Astrocyte of the spinal cord (primary cell): Measurements from ENCODE around the gene ZSCAN23.
"Not testable (repeated sequence)": the region's sequence is repeated elsewhere in the genome, so short reads cannot be mapped to it uniquely, and the experiment has no call there.

Experiments
- DNase-seq: peaks from one replicate; pipeline ENCODE4 v3.0.0; 2011; ENCODE audit warnings: low read depth, low spot score
- H3K4me3 ChIP-seq: 2 replicates; pipeline ENCODE4 v1.5.1; 2011; ENCODE audit warnings: low read depth, mild to moderate bottlenecking, low read length, moderate library complexity
- in situ Hi-C: cut with HindIII; loops from 2 replicates; pipeline ENCODE4 v1.10.0; 2017; ENCODE audit warnings: low sequenced_read_pairs
- TF ChIP-seq, protein P1 (sequence below): IDR thresholded peaks from 2 replicates; pipeline ENCODE4 v1.5.1; 2012; ENCODE audit warnings: low read depth, mild to moderate bottlenecking, low read length, inconsistent platforms

The ZSCAN23 gene

DNA sequence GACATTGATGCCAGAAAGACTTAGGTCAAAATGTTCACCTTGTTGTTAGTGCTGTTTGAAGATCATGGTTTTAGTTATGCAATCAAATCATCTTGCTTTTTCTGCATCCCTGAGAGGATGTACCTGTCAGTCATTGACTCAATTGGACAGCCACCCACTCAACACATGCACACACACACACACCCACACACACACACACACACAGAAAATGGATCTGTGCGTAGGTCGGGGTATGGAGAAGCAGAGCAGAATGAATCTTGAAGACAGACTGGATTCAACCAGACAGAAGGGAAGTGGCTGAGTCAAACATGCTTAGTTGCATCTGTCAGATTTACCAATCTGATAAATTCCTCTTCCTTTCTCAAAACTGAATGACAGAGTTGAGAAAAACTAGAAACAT, 19.1 kb upstream of the ZSCAN23 start:
- no peak overlapping the region for H3K4me3 ChIP-seq
- in situ Hi-C loops = no loop called here
- no peak for DNase-seq
- TF ChIP-seq, protein P1, sequence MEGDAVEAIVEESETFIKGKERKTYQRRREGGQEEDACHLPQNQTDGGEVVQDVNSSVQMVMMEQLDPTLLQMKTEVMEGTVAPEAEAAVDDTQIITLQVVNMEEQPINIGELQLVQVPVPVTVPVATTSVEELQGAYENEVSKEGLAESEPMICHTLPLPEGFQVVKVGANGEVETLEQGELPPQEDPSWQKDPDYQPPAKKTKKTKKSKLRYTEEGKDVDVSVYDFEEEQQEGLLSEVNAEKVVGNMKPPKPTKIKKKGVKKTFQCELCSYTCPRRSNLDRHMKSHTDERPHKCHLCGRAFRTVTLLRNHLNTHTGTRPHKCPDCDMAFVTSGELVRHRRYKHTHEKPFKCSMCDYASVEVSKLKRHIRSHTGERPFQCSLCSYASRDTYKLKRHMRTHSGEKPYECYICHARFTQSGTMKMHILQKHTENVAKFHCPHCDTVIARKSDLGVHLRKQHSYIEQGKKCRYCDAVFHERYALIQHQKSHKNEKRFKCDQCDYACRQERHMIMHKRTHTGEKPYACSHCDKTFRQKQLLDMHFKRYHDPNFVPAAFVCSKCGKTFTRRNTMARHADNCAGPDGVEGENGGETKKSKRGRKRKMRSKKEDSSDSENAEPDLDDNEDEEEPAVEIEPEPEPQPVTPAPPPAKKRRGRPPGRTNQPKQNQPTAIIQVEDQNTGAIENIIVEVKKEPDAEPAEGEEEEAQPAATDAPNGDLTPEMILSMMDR = no peak

DNA sequence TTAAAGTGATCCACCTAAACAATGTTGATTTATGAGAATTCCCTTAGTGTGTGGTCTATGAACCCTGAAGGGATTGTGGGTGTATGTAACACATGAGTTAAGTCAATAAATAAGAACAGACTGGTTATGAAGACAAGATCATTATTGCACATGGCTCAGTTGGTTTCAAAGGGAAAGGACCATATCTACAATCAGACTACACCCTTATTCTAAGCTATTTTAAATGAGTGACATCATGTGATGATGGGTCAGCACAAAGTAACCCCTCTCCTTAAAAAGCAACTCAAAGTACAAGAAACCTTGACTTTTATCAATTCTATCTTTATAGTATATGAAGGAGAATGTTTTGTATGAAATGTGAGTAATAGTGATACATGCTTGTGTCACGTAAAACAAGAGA, 15.3 kb upstream of the ZSCAN23 start:
- no peak for DNase-seq
- H3K4me3 ChIP-seq = no peak overlapping the region
- in situ Hi-C loops = no loop called here
- TF ChIP-seq, protein P1 = no peak

DNA sequence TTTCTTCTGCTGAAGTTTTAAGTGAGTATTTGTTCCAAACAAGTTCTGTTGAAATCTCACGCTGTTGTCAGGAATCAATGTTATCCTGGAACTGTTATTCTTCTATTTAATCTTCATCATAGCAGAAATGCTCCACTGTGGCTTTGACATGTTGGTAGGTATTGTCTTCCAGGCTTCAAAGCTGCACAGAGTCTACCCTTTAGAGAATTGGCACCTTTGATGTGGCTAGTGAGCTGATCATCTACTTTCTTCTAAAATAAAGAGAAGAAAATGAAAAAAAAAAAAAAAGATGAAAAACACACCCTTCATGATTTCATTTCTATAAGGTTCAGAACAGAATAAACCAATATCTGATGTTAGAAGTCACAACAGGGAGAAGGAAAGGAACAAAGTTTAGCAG, 5.8 kb upstream of the ZSCAN23 start:
- in situ Hi-C loops = no loop called here
- H3K4me3 ChIP-seq = no peak overlapping the region
- no peak for DNase-seq

DNA sequence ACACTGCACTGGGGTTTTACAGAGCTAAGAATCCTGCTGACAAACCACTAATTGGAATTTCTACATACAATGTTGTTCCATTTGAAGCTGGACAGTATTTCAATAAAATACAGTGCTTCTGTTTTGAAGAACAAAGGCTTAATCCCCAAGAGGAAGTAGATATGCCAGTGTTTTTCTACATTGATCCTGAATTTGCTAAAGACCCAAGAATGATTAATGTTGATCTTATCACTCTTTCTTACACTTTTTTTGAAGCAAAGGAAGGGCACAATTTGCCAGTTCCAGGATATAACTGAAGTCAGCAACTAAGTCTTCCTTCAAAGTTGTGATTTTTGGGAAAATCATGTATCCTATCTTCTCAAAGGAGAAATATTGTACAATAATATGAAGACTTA, 4.2 kb upstream of the ZSCAN23 start:
- DNase-seq, in situ Hi-C loops: not testable (repeated sequence)
- H3K4me3 ChIP-seq = peak overlapping the region; percentile 55

More for the DNA sequence above, 5.8 kb upstream of the ZSCAN23 start:
- TF ChIP-seq, protein P1 = no peak

GRCh38 chr6:28446818-28447511, 3.7 kb upstream of the ZSCAN23 start:
- TF ChIP-seq, protein P1 = no peak
- in situ Hi-C loops = no loop called here
- peak overlapping the region; percentile 55 for H3K4me3 ChIP-seq
- peak; percentile 13 for DNase-seq

GRCh38 chr6:28444759-28445158, 1.5 kb upstream of the ZSCAN23 start:
- H3K4me3 ChIP-seq, DNase-seq, in situ Hi-C loops: not testable (repeated sequence)

GRCh38 chr6:28442586-28442985, 705 bp downstream of the ZSCAN23 start:
- in situ Hi-C loops = no loop called here
- TF ChIP-seq, protein P1 = no peak
- H3K4me3 ChIP-seq = peak overlapping the region; percentile 96
- no peak for DNase-seq

DNA sequence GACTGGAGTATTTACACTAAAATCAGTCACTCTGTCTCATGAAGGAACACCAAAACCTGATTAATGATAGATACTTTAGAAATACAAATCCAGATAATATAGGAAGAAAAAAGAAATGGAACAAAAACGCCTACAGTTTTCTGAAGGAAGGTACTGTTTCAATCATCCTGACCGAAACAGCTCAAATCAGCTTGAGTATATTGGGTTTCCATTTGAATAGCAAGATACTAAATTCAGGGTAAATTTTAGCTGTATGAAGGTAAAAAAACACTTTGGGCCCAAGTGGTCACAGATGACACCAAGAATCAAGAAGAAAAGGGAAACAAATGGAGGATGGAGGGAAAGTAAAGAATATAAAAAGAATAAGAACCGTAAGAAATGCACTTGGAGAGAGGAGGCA, 6.9 kb downstream of the ZSCAN23 start:
- TF ChIP-seq, protein P1 = no peak
- no peak for DNase-seq
- in situ Hi-C loops = no loop called here
- no peak overlapping the region for H3K4me3 ChIP-seq
